22Rv1 (cell line): ENCODE data around the gene PPP1R3D.

Experiments
- ZFX ChIP-seq: fragments of 450-650 bp; IDR thresholded peaks from 2 replicates; pipeline ENCODE4 v1.6.1; 2017; ENCODE audit warnings: antibody characterized with exemption, borderline replicate concordance
- TF ChIP-seq, protein P1 (sequence below): fragments of 450-650 bp; IDR thresholded peaks from 2 replicates; pipeline ENCODE4 v1.5.1; 2017; ENCODE audit warnings: mild to moderate bottlenecking

DNA sequence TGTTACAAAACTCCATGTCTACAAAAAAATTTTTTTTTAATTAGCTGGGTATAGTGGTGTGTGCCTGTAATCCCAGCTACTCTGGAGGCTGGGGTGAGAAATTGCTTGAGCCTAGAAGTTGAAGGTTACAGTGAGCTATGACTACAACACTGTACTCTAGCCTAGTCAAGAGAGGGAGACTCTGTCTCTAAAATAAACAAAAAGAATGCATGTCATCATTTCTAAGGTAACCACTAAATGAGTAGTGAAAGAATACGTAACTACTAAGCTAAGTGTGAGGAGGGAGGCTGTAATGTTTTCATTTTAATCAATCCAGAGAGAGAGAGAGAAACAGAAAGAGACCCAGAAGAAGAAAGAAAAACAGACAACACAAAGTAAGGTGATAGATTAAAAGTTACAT, 16.6 kb downstream of the PPP1R3D start:
- TF ChIP-seq, protein P1, sequence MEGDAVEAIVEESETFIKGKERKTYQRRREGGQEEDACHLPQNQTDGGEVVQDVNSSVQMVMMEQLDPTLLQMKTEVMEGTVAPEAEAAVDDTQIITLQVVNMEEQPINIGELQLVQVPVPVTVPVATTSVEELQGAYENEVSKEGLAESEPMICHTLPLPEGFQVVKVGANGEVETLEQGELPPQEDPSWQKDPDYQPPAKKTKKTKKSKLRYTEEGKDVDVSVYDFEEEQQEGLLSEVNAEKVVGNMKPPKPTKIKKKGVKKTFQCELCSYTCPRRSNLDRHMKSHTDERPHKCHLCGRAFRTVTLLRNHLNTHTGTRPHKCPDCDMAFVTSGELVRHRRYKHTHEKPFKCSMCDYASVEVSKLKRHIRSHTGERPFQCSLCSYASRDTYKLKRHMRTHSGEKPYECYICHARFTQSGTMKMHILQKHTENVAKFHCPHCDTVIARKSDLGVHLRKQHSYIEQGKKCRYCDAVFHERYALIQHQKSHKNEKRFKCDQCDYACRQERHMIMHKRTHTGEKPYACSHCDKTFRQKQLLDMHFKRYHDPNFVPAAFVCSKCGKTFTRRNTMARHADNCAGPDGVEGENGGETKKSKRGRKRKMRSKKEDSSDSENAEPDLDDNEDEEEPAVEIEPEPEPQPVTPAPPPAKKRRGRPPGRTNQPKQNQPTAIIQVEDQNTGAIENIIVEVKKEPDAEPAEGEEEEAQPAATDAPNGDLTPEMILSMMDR: no peak
- TF ChIP-seq ZFX: no peak
